HepG2 (cell line): ENCODE data around the gene SERAC1. TPM values are rescaled to one million over a fixed set of nuclear protein-coding genes. Genes with fewer than 3 reads are reported as not detected.
A peak's percentile ranks its signal among the peaks of the same experiment; 100 is the strongest.

Experiments used
- BRD4 ChIP-seq: sonication (generic); formaldehyde crosslinking; IDR thresholded peaks from 2 replicates; pipeline ENCODE4 v1.4.0; 2020; ENCODE audit warnings: missing genetic modification reagents
- FOXK1 ChIP-seq: sonication (generic); formaldehyde crosslinking; IDR thresholded peaks from 2 replicates; pipeline ENCODE4 v1.4.0; 2020; ENCODE audit warnings: low read depth, missing genetic modification reagents, borderline replicate concordance
- HOMEZ ChIP-seq: IDR thresholded peaks from 2 replicates; pipeline ENCODE4 v1.6.1; 2016; ENCODE audit warnings: low read depth
- HOXA7 ChIP-seq: sonication (generic); formaldehyde crosslinking; IDR thresholded peaks from 2 replicates; pipeline ENCODE4 v1.8.1; 2022; ENCODE audit warnings: mild to moderate bottlenecking, missing genetic modification reagents, moderate library complexity
- KDM3A ChIP-seq: IDR thresholded peaks from 2 replicates; pipeline ENCODE4 v1.6.1; 2018; ENCODE audit warnings: low read depth, missing compliant biosample characterization
- KLF12 ChIP-seq: sonication (generic); formaldehyde crosslinking; IDR thresholded peaks from 2 replicates; pipeline ENCODE4 v1.4.0; 2020; ENCODE audit warnings: missing genetic modification reagents, borderline replicate concordance
- MXD4 ChIP-seq: IDR thresholded peaks from 2 replicates; pipeline ENCODE4 v1.6.1; 2016; ENCODE audit warnings: mild to moderate bottlenecking, missing biosample characterization, missing genetic modification reagents
- NFIC ChIP-seq: IDR thresholded peaks from 2 replicates; pipeline ENCODE4 v1.6.1; 2012; ENCODE audit warnings: mild to moderate bottlenecking, low read length, inconsistent platforms
- PHF21A ChIP-seq: sonication (generic); formaldehyde crosslinking; IDR thresholded peaks from 2 replicates; pipeline ENCODE4 v1.5.0; 2020; ENCODE audit warnings: mild to moderate bottlenecking, missing genetic modification reagents
- PHF8 ChIP-seq: sonication (generic); formaldehyde crosslinking; IDR thresholded peaks from 2 replicates; pipeline ENCODE4 v1.5.0; 2020; ENCODE audit warnings: missing genetic modification reagents
- POLR2A ChIP-seq, 2 experiments: IDR thresholded peaks; 2 replicates each; pipeline ENCODE4 v1.6.1; 2011; ENCODE audit warnings: low read depth in 2 of 2, low read length in 2 of 2, mild to moderate bottlenecking in 1 of 2, moderate library complexity in 1 of 2; ENCODE audit not compliant: insufficient read depth in 1 of 2
- POLR2AphosphoS2 ChIP-seq: IDR thresholded peaks from 2 replicates; pipeline ENCODE4 v1.6.1; 2011; ENCODE audit warnings: low read depth, low read length, improper control_type of control experiment
- RAD21 ChIP-seq: fragments of 450-650 bp; formaldehyde crosslinking; IDR thresholded peaks from 2 replicates; pipeline ENCODE4 v1.5.0; 2020; ENCODE audit warnings: mild to moderate bottlenecking
- SRSF4 ChIP-seq: fragments of 200-400 bp; formaldehyde crosslinking; IDR thresholded peaks from one replicate; pipeline ENCODE4 v1.6.1; 2018; ENCODE audit warnings: mild to moderate bottlenecking, low read depth, low read length, moderate library complexity; ENCODE audit not compliant: poor library complexity, severe bottlenecking
- THRA ChIP-seq: sonication (generic); formaldehyde crosslinking; IDR thresholded peaks from 2 replicates; pipeline ENCODE4 v1.4.0; 2020; ENCODE audit warnings: missing genetic modification reagents, borderline replicate concordance
- TRIM24 ChIP-seq: sonication (generic); formaldehyde crosslinking; IDR thresholded peaks from 2 replicates; pipeline ENCODE4 v1.8.0; 2022; ENCODE audit warnings: mild to moderate bottlenecking, missing genetic modification reagents
- ZBTB20 ChIP-seq: sonication (generic); formaldehyde crosslinking; IDR thresholded peaks from 2 replicates; pipeline ENCODE4 v1.8.1; 2023; ENCODE audit warnings: missing genetic modification reagents, low read depth, mild to moderate bottlenecking, borderline replicate concordance
- ZBTB8A ChIP-seq: sonication (generic); formaldehyde crosslinking; IDR thresholded peaks from 2 replicates; pipeline ENCODE4 v1.4.0; 2020; ENCODE audit warnings: mild to moderate bottlenecking, low read depth, missing genetic modification reagents, borderline replicate concordance
- ZEB1 ChIP-seq: IDR thresholded peaks from 2 replicates; pipeline ENCODE4 v1.6.1; 2012; ENCODE audit warnings: mild to moderate bottlenecking, low read depth, inconsistent platforms; ENCODE audit not compliant: insufficient replicate concordance
- ZFAT ChIP-seq: sonication (generic); formaldehyde crosslinking; conservative IDR thresholded peaks from 2 replicates; pipeline ENCODE4 v1.8.1; 2023; ENCODE audit warnings: missing genetic modification reagents, inconsistent platforms
- ZNF639 ChIP-seq: conservative IDR thresholded peaks from 2 replicates; pipeline ENCODE4 v1.6.1; 2018; ENCODE audit warnings: missing genetic modification reagents
- ZNF747 ChIP-seq: sonication (generic); formaldehyde crosslinking; IDR thresholded peaks from 2 replicates; pipeline ENCODE4 v1.8.1; 2023; ENCODE audit warnings: missing genetic modification reagents, mild to moderate bottlenecking, borderline replicate concordance
- ZNF891 ChIP-seq: sonication (generic); formaldehyde crosslinking; IDR thresholded peaks from 2 replicates; pipeline ENCODE4 v1.5.0; 2020; ENCODE audit warnings: mild to moderate bottlenecking, missing genetic modification reagents
- polyA plus RNA-seq, 8 experiments: library from polyadenylated mRNA; depleted of rRNA in 3 of 8; stranded (reverse) in 7 of 8; unstranded in 1 of 8; fragments of >200 nt; fragmentation: Illumina TruSeq in 4 of 8; extraction: Trizol in 4 of 8; gene quantifications; 2 replicates each; pipeline versions ENCODE4 v1.2.1 to v1.2.3, GENCODE V29; 2011 to 2016; ENCODE audit warnings: low read depth in 4 of 8, missing spikeins in 1 of 8, mixed read lengths in 1 of 8; ENCODE audit not compliant: insufficient read depth in 1 of 8
- total RNA-seq, 5 experiments: library from RNA; depleted of rRNA; stranded (reverse); fragments of >200 nt; fragmentation: Illumina TruSeq; extraction: Trizol; gene quantifications; 2 replicates each; pipeline ENCODE4 v1.2.3, GENCODE V29; 2016; ENCODE audit warnings: low read depth in 1 of 5

The SERAC1 gene
- total and polyA plus RNA-seq, 2 of the 13 experiments (the other 11 are each of a cell fraction or from before 2014, with no cell fraction given) = 4.5 to 8.1 TPM

DNA sequence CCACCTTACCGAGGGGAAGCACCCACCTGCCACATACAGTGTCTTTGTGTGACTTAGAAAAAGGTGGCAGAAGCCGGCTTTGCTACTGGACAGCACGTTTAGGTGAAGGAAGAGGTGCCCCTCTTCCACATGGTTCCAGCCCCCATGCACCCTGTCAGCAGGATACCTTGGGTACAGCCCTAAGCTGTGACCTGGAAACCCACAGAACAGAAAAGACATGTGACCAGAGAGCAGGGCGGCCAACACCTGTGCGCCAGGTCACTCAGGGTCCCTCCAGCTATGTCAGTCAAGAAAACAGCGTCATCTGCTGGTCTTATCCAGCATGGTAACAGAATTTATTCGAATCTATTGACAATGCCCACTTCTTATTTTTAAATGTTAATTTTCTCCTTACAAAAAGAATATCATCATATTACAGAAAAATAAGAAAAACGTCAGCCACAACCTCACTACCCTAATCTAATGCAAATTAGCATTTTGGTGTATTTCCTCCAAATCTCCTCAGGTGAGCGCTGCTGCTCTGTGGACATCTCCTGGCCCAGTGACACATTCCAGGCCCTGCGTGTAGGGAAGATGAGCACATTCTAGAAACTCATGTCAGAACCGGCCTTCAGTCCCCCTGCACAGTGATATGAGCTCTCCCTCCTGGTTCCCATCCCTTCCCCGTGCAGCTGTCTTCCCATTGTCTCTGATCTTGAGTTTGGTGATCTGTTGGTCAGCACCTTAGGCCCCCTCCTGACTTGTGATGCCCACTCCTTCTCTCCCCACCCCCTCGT is 37.3 kb upstream of the SERAC1 start (continued):
- TF ChIP-seq ZNF639 (CRISPR knock-in tag) (no peak), ZFAT (no peak), BRD4 (no peak), PHF21A (CRISPR knock-in tag) (no peak), KDM3A (CRISPR knock-in tag) (no peak), PHF8 (CRISPR knock-in tag) (no peak), SRSF4 (no peak), ZNF891 (CRISPR knock-in tag) (no peak), ZEB1 (peak; percentile 92), POLR2AphosphoS2 (no peak), KLF12 (CRISPR knock-in tag) (no peak), ZBTB20 (CRISPR knock-in tag) (no peak), ZBTB8A (no peak), THRA (CRISPR knock-in tag) (peak; percentile 94), NFIC (no peak), FOXK1 (CRISPR knock-in tag) (no peak), ZNF747 (CRISPR knock-in tag) (no peak), HOMEZ (CRISPR knock-in tag) (peak; percentile 60; the same call in 1 of the 2 replicates), RAD21 (CRISPR knock-in tag) (peak; percentile 89), TRIM24 (CRISPR knock-in tag) (no peak), HOXA7 (CRISPR knock-in tag) (no peak), MXD4 (0 out of 2 replicates have a peak, but pooled peaks have one; percentile 55), POLR2A (IDR thresholded peaks at IDR 0.05; ENCODE audit: insufficient read depth in 1 of 2, low read depth in 2 of 2, low read length in 2 of 2) (no peak)
